HG03196 (cell line): ENCODE measurements around the gene NUBPL.
"Not testable (repeated sequence)": the region's sequence is repeated elsewhere in the genome, so short reads cannot be mapped to it uniquely, and the experiment has no call there.

ENCODE experiments used
- ATAC-seq: cut with Tn5 transposase; IDR thresholded peaks from one replicate; pipeline ENCODE4 v1.9.1; 2021; ENCODE audit not compliant: unreplicated experiment

Gene NUBPL

DNA sequence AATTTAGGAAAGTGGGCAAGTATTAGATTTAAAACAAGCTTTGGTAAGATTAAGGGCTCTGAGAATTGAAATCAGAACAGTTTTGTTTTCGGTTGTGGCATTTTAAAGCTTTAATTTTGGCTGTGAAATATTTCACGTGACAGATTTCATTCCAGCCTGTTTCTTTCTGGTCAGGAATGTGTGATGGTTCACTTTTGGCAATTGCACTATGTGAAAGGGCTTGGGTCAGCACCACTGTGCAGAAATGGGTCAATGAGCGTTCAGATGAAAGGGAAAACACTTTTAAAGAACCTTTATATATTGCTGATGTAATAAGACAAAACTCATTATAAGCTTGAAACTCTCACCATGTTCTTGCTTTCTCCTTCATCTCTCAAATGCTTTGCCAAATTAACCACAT lies 17.1 kb downstream of the NUBPL start:
- no peak for ATAC-seq

DNA sequence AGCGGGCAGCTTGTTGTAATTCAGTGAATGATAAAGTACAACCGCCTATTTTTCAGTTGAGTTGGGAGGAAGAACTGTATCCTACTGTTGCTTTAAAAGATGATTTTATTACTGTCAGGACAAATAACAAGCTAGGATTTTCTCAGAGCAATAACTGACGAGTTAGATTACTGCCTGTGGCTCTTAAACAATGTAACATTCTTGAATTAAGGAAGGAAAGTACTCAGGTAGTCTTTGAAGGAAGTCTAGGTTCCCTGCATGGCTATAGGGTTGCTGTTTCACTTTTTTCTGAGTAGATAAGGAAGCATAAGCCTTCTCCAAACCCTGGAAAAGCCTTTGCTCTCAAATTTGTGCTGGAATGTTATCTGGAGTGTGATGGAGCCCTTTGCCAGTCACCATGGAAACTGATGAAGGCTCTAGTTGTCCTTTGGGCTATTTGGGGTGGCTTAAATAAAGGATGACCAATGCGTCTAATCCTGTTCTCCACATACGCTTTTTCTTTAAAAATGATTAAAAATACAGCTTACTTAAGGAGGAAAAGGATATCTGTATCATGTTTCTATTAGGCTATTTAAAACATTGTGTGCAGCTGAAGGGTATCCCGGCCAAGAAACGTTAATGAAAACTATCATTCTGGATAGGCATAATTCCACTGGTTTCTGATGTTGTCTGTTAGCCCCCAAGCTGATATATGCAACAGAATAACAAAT lies 17.7 kb downstream of the NUBPL start:
- ATAC-seq: no peak

DNA sequence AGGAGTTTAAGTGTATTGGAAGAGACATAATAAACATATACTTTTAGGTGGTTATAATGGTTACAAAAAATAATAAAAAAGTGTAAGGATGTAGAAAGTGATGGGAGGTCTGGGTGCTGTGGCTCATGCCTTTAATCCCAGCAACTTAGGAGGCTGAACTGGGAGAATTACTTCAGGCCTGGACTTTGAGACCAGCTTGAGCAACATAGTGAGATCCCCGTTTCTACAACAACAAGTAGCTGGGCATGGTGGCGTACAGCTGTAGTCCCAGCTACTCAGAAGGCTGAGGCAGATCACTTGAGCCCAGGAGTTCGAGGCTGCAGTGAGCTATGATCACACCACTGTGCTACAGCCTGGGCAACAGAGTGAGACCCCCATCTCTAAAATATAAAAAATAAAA lies 19.0 kb downstream of the NUBPL start:
- ATAC-seq: no peak

DNA sequence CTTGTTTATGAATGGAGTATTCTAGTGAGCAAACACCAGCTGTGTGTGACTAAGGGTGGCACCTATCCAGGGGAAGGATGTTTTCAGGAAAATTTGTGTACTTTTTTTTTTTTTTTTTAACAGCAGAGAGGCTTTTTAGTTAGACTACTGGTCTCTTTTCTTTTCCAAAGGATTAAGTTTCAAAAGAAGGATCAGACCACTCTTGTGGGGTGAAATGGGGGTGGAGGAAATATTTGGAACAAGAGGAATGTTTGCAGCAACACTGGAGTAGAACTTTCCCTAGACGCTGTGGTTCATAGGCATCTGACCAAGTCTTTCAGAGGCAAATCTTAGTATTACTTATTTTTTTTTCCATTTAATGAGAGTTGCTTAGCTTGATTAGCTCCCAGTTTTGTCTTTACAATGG lies 21.1 kb downstream of the NUBPL start:
- no peak for ATAC-seq

DNA sequence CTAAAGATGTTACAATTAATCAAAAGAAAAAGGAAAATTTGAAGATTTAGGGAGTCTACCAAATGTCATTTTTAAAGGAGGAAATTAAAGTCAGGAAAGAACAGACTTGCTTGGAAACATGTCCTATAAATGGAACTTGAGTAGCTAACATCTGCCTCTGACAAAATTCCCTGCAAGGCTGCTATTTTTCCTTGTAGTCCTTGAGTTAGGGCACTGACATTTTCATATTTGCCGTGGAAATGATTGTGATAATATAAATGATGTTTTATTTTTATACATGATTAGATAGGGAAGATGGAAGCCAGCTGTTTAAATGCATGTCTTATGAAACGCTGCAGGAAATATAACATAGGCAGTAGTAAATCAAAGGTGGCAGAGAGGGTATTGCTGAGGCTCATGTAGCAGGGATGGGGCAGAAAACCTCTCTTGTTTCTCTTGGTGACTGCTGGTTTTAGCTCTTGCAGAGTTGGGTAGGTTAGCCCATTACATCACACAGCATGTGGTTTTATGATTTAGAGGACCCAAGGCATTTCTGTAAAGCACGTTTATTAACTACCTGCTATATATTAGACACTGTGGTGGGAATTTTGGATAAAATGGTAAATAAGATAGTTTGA lies 21.7 kb downstream of the NUBPL start:
- ATAC-seq: no peak

DNA sequence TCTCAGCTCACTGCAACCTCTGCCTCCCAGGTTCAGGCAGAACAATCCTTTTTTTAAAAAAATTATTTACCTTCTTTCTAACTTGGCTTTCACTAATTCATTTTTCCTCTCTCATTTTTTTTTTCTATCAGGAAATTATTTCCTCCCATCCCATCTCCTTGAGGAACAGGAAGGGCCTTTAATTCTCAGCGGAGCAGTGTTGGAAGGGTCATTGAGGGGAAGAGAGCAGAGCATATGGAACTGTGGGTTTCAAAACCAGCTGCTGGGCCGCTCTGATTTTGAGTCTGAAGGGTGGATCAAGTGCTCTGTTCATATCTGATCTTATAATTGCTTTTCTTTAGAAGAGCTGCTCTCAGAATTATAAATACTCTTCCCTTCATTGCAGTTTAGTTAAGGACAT lies 29.0 kb downstream of the NUBPL start:
- no peak for ATAC-seq

DNA sequence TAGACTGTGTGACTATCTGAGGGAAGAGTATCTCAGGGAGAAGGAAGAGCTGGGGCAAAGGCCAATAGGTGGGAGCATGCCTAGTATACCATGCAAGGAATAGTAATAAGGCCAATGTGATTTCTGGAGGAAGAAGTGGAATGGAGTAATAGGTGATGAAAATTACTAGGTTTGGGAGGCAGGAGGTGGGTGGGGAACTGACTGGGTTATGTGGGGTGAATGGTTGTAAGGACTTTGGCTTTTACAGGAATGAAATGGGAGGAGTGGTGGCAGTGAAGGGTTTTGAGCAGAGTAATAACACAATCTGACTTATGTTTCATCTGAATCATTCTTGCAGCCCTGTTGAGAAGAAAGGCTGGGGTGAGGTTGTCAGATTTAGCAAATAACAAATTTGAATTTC lies 30.9 kb downstream of the NUBPL start:
- ATAC-seq: no peak

DNA sequence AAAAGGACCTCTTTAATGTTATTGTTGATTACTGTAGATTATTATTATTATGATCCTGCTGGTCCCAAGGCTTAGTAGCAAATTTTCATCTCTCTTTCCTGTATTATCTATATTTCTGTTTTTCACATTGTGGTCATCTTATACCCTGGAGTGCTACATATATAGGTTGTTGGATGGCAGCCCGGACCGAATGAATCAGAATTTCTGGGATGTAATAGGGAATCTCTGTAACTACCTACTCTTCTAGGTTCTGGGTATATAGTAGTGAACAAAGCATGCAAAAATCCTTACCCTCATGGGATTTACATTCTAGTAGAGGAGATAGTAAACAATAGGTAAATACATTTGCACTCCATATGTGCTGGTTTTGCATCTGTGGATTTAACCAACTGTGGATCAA lies 31.4 kb downstream of the NUBPL start:
- ATAC-seq: no peak

DNA sequence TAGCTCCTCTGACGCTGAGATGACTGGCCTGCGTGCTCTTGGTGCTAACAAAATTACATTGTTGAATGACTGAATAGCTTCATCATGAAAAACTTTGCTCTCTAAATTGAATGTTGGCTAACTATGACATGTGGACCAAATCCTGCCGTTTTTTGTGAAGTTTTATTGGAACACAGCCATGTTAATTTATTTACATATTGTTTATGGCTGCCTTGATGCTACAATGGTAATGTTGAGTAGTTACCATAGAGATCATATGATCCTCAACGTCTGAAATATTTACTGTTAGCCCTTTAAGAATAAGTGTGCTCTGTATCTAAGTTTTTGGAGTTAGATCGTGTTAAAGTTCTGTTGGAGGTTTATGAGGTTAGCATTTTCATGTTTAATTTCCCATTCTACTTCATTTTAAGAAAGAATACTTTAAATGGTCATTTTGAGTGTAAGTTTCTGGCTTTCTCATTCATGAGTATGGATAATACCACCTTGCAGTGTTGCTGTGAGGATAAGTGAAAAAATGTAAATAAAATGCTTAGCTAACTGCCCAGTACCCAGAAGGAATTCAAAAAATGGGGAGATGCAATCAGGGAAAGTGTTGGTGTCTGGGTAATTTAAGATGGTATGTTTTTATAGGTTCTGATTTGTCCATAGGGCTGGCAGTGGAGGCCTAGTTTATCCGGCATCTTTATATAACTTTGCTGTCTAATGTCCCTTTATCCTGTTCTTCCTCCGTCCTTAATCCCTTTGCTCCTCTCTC lies 35.3 kb downstream of the NUBPL start:
- ATAC-seq: no peak

DNA sequence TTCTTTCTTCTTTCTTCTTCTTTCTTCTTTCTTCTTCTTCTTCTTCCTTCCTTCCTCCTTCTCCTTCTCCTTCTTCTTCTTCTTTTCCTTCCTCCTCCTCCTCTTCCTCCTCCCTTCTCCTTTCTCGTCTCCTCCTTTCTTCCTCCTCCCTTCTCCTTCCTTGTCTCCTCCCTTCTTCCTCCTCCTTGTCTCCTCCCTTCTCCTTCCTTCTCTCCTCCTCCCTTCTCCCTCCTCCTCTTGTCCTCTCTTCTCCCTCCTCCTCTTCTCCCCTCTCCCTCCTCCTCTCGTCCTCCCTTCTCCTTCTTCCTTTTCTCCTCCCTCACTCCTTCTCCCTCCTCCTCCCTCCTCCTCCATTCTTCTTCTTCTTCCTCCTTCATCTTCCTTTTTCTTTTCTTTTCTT lies 44.5 kb downstream of the NUBPL start:
- ATAC-seq: no peak

DNA sequence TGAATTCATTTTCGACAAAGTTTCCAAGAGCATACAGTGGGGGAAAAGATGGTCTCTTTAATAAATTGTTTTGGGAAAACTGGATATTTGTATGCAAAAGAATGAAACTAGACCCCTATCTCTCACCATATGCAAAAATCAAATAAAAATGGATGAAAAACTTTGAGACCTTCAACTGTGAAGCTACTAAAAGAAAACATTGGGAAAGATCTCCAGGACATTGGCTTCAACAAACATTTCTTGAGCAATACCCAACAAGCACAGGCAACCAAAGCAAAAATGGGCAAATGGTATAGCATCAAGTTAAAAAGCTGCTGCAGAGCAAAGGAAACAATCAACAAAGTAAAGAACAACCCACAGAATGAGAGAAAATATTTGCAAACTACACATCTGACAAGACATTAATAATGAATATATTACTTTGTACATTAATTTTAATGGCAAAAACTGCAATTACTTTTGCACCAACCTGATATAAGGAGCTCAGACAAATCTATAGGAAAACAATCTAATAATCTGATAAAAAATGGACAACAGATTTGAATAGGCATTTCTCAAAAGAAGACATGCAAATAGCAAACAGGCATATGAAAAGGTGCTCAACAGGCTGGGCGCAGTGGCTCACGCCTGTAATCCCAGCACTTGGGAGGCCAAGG lies 50.7 kb downstream of the NUBPL start:
- ATAC-seq: no peak

DNA sequence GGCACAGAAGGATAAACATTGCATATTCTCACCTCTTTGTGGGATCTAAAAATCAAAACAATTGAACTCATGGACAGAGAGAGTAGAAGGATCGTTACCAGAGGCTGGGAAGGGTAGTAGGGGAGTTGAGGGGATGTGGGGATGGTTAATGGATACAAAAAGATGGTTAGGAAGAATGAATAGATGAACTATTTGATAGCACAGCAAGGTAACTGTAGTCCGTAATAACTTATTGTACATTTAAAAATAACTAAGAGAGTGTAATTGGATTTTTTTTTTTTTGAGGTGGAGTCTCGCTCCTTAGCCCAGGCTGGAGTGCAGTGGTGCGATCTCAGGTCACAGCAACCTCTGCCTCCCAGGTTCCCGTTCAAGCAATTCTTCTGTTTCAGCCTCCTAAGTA lies 52.0 kb downstream of the NUBPL start:
- ATAC-seq: no peak

DNA sequence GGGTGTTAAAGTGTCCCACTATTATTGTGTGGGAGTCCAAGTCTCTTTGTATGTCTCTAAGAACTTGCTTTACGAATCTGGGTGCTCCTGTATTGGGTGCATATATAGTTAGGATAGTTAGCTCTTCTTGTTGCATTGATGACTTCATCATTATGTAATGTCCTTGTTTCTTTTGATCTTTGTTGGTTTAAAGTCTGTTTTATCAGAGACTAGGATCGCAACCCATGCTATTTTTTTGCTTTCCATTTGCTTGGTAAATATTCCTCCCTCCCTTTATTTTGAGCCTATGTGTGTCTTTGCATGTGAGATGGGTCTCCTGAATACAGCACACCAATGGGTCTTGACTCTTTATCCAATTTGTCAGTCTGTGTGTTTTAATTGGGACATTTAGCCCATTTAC lies 57.7 kb downstream of the NUBPL start:
- ATAC-seq: not testable (repeated sequence)

DNA sequence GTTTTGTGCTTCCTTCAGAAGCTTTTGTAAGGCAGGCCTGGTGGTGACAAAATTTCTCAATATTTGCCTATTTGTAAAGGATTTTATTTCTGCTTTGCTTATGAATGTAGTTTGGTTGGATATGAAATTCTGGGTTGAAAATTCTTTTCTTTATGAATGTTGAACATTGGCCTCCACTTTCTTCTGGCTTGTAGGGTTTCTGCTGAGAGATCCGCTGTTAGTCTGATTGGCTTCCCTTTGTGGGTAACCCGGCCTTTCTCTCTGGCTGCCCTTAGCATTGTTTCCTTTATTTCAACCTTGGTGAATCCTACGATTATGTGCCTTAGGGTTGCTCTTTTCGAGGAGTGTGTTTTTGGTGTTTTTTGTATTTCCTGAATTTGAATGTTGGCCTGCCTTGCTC lies 58.2 kb downstream of the NUBPL start:
- ATAC-seq: no peak

DNA sequence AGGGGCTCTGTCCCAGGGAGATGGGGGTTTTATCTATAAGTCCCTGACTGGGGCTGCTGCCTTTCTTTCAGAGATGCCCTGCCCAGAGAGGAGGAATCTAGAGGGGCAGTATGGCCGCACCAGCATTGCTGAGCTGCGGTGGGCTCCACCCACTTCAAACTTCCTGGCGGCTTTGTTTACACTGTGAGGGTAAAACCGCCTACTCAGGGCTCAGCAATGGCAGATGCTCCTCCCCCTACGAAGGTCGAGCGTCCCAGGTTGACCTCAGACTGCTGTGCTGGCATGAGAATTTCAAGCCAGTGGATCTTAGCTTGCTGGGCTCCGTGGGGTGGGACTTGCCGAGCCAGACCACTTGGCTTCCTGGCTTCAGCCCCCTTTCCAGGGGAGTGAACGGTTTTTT lies 59.7 kb downstream of the NUBPL start:
- not testable (repeated sequence) for ATAC-seq

DNA sequence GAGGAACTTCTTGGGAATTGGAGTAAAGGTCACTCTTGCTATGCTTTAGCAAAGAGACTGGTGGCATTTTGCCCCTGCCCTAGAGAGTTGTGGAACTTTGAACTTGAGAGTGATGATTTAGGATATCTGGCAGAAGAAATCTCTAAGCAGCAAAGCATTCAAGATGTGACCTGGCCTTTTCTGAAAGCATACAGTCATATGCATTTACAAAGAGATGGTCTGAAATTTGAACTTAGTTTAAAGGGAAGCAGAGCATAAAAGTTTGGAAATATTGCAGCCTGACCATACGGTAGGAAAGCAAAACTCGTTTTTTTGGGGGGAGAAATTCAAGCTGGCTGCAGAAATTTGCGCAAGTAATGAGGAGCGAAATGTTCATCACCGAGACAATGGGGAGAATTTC lies 60.9 kb downstream of the NUBPL start:
- ATAC-seq: no peak

DNA sequence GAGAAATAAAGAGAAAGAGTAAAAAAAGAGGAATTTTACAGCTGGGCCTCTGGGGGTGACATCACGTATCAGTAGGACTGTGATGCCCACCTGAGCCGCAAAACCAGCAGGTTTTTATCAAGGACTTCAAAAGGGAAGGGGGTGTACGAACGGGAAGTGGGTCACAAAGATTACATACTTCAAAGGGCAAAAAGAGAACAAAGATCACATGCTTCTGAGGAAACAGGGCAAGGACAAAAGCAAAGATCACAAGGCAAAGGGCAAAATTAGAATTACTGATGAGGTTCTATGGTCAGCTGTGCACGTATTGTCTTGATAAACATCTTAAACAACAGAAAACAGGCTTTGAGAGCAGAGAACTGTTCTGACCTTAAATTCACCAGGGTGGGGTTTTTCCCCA lies 91.7 kb downstream of the NUBPL start:
- ATAC-seq: not testable (repeated sequence)

DNA sequence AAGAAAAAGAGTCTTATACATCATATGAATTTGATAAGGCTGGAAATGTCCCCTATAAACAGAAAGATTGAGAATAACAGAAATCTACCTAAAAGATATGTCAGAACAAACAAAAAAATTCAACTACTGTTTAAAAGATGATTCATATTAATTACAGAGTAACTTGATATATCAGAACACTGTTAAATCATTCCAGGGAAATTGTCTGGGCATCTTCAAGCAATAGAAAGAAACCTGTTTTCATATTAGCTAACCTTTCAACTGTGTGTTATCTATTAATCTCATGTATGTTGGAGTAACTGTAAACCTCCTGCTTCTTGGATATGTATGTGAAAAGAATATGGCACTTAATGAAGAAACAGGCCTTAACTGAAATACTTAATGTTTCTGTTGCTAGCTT lies 96.7 kb downstream of the NUBPL start:
- no peak for ATAC-seq

DNA sequence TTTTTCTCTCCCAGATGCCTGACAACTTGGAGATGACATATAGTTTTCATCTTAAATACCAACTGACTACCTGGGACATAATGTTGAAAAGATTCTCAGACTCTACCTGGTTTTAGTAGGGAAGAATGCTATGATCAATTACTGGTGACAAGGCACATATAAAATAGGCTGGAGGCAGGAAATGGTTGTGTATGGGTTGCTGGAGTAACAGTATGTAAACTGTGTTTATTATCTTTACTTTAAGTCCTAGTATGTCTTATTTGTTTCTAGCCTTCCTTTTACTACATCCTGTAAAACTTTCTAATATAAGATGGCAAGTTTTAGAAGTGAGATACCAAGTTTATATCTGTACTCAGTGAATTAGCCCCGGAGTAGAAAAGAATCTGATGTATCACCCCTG lies 98.1 kb downstream of the NUBPL start:
- no peak for ATAC-seq

DNA sequence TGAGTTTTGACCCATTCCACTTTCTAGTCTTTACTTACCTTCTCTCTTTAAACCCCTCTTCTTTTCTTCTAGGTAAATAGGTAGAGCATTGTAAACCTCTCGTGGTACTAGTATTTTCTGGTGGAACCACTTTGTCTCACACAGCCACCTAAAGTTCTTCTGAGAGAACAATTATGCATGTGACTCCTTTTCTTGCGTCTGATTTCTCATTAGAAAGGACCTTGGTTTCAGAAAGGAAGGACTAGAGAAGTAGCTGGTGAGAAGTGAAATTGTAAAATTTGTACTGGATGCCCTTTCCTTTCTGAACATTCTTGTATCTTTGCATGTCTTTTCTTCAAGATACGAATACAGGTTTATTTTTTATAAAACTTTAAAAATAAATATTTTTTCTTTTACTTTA lies 99.0 kb downstream of the NUBPL start:
- ATAC-seq: no peak

DNA sequence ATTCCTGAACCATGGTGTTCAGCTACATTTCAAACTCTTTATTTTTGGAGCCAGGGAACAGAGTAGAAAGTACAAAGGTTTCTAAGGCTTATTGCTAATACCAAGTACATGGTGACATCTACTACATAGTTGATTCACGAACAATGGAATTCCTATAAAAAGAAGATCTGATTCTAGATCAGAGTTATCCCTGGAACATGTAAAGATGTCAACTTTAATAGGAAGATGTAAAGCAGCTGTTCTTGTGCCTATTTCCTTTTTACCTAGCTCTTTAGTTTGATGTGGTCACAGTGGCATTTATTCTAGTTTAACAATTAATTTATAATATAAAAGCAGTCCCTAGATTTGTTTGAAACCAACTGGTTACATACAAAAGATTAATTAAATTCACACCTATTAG lies 99.5 kb downstream of the NUBPL start:
- ATAC-seq: no peak

DNA sequence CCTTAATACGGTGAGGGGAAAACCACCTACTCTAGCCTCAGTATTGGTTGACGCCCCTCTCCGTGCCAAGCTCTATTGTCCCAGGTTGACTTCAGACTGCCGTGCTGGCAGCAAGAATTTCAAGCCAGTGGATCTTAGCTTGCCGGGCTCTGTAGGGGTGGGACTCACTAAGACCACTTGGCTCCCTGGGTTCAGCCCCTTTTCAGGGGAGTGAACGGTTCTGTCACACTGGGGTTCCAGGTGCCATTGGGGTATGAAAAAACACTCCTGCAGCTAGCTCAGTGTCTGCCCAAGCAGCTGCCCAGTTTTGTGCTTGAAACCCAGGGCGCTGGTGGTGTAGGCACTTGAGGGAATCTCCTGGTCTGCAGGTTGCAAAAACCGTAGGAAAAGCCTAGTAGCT lies 107.1 kb downstream of the NUBPL start:
- no peak for ATAC-seq
